ENCODE data around the gene WDR45B. TPM values are rescaled to one million over a fixed set of nuclear protein-coding genes. Genes with fewer than 3 reads are reported as not detected.

Gene WDR45B
- total RNA-seq, 2 experiments from 2014 or later, result 49.8 to 54.3 TPM

- intact Hi-C loops (cut with DNase I, micrococcal nuclease), result loop anchor here in 1 of 2 experiments (10.0 kb wide), 1 partner anchor 236 kb away; no protein-coding TSS in a partner anchor
- H3K9me3 Mint-ChIP-seq, result no peaks in the 10 kb centered on the region
- TF ChIP-seq, protein P1, sequence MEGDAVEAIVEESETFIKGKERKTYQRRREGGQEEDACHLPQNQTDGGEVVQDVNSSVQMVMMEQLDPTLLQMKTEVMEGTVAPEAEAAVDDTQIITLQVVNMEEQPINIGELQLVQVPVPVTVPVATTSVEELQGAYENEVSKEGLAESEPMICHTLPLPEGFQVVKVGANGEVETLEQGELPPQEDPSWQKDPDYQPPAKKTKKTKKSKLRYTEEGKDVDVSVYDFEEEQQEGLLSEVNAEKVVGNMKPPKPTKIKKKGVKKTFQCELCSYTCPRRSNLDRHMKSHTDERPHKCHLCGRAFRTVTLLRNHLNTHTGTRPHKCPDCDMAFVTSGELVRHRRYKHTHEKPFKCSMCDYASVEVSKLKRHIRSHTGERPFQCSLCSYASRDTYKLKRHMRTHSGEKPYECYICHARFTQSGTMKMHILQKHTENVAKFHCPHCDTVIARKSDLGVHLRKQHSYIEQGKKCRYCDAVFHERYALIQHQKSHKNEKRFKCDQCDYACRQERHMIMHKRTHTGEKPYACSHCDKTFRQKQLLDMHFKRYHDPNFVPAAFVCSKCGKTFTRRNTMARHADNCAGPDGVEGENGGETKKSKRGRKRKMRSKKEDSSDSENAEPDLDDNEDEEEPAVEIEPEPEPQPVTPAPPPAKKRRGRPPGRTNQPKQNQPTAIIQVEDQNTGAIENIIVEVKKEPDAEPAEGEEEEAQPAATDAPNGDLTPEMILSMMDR (IDR thresholded peaks at IDR 0.05), result no peak
- POLR2A ChIA-PET, result no interaction called here
- CTCF ChIA-PET, result no interaction called here
- H3K36me3 ChIP-seq (ENCODE audit: insufficient read depth, low read length), result no peaks in the 10 kb centered on the region
- H3K27ac ChIP-seq (ENCODE audit: low read depth in 1 of 2, low read length in 2 of 2), result no peak overlapping the region
- no peaks in the 10 kb centered on the region for H3K4me1 ChIP-seq (ENCODE audit: insufficient read depth, low read length)
- no peak overlapping the region for H3K27ac Mint-ChIP-seq
- no peak overlapping the region for H3K4me3 ChIP-seq (ENCODE audit: low read length)
- H3K36me3 Mint-ChIP-seq (ENCODE audit: low read depth), result peaks cover 10% of the 10 kb centered on the region
- ATAC-seq (ENCODE audit: poor library complexity) (no peak), DNase-seq (no peak)
- no peaks in the 10 kb centered on the region for H3K27me3 Mint-ChIP-seq
- H3K27me3 ChIP-seq (ENCODE audit: control insufficient read depth in 1 of 2, insufficient read depth in 2 of 2, low read length in 2 of 2), result no peaks in the 10 kb centered on the region
- H3K4me3 Mint-ChIP-seq, result no peak overlapping the region
- H3K9me3 ChIP-seq (ENCODE audit: control insufficient read depth in 1 of 2, insufficient read depth in 1 of 2, low read length in 2 of 2), result peaks cover 12 to 14% of the 10 kb centered on the region in 2 experiments
- H3K4me1 Mint-ChIP-seq (ENCODE audit: low read depth), result no peaks in the 10 kb centered on the region
Measured at GRCh38 chr17:82678265-82678891, 30.1 kb upstream of the WDR45B start.

GRCh38 chr17:82677353-82677925, 29.2 kb upstream of the WDR45B start:
- Histone ChIP-seq H3K27me3 (ENCODE audit: control insufficient read depth in 1 of 2, insufficient read depth in 2 of 2, low read length in 2 of 2) (no peaks in the 10 kb centered on the region), H3K4me1 (ENCODE audit: insufficient read depth, low read length) (no peaks in the 10 kb centered on the region), H3K27ac (ENCODE audit: low read depth in 1 of 2, low read length in 2 of 2) (no peak overlapping the region), H3K9me3 (ENCODE audit: control insufficient read depth in 1 of 2, insufficient read depth in 1 of 2, low read length in 2 of 2) (peaks cover 12 to 14% of the 10 kb centered on the region in 2 experiments), H3K36me3 (ENCODE audit: insufficient read depth, low read length) (no peaks in the 10 kb centered on the region), H3K4me3 (ENCODE audit: low read length) (no peak overlapping the region)
- TF ChIP-seq, protein P1 (IDR thresholded peaks at IDR 0.05), result no peak
- H3K27ac Mint-ChIP-seq, result no peak overlapping the region
- peaks cover 9% of the 10 kb centered on the region for H3K36me3 Mint-ChIP-seq (ENCODE audit: low read depth)
- H3K27me3 Mint-ChIP-seq, result no peaks in the 10 kb centered on the region
- no peaks in the 10 kb centered on the region for H3K4me1 Mint-ChIP-seq (ENCODE audit: low read depth)
- ChIA-PET CTCF (no interaction called here), POLR2A (no interaction called here)
- no peak overlapping the region for H3K4me3 Mint-ChIP-seq
- intact Hi-C loops (cut with DNase I, micrococcal nuclease), result loop anchor here in 1 of 2 experiments (10.0 kb wide), 1 partner anchor 237 kb away; no protein-coding TSS in a partner anchor
- ATAC-seq (ENCODE audit: poor library complexity), result no peak
- DNase-seq, result no peak
- no peaks in the 10 kb centered on the region for H3K9me3 Mint-ChIP-seq

GRCh38 chr17:82675476-82676245, 27.4 kb upstream of the WDR45B start:
- no peak overlapping the region for H3K27ac ChIP-seq (ENCODE audit: low read depth in 1 of 2, low read length in 2 of 2)
- H3K27ac Mint-ChIP-seq, result no peak overlapping the region
- no peak for ATAC-seq (ENCODE audit: poor library complexity)
- H3K36me3 Mint-ChIP-seq (ENCODE audit: low read depth), result no peaks in the 10 kb centered on the region
- no peaks in the 10 kb centered on the region for H3K9me3 Mint-ChIP-seq
- no peak overlapping the region for H3K4me3 ChIP-seq (ENCODE audit: low read length)
- no peaks in the 10 kb centered on the region for H3K27me3 ChIP-seq (ENCODE audit: control insufficient read depth in 1 of 2, insufficient read depth in 2 of 2, low read length in 2 of 2)
- H3K4me3 Mint-ChIP-seq, result no peak overlapping the region
- CTCF ChIA-PET, result no interaction called here
- H3K36me3 ChIP-seq (ENCODE audit: insufficient read depth, low read length), result no peaks in the 10 kb centered on the region
- H3K9me3 ChIP-seq (ENCODE audit: control insufficient read depth in 1 of 2, insufficient read depth in 1 of 2, low read length in 2 of 2), result peaks cover 0 to 5% of the 10 kb centered on the region in 2 experiments
- no peaks in the 10 kb centered on the region for H3K27me3 Mint-ChIP-seq
- no peak for DNase-seq
- POLR2A ChIA-PET, result no interaction called here
- no peaks in the 10 kb centered on the region for H3K4me1 ChIP-seq (ENCODE audit: insufficient read depth, low read length)
- H3K4me1 Mint-ChIP-seq (ENCODE audit: low read depth), result peaks cover 5% of the 10 kb centered on the region
- TF ChIP-seq, protein P1 (IDR thresholded peaks at IDR 0.05), result no peak
- intact Hi-C loops (cut with DNase I, micrococcal nuclease), result loop anchor here in 1 of 2 experiments (10.0 kb wide), 1 partner anchor 239 kb away; no protein-coding TSS in a partner anchor

Measured in CD4-positive, alpha-beta T cell (primary cell).